DMS114 treated with DMSO at 0.1 percent for 48 hours (cell line): ENCODE data around the gene PLAC1.

Source experiments
- DNase-seq: peaks from one replicate; lab custom pipeline; 2025; ENCODE audit not compliant: unreplicated experiment; lab: John Stamatoyannopoulos, UW

The PLAC1 gene, protein sequence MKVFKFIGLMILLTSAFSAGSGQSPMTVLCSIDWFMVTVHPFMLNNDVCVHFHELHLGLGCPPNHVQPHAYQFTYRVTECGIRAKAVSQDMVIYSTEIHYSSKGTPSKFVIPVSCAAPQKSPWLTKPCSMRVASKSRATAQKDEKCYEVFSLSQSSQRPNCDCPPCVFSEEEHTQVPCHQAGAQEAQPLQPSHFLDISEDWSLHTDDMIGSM

DNA sequence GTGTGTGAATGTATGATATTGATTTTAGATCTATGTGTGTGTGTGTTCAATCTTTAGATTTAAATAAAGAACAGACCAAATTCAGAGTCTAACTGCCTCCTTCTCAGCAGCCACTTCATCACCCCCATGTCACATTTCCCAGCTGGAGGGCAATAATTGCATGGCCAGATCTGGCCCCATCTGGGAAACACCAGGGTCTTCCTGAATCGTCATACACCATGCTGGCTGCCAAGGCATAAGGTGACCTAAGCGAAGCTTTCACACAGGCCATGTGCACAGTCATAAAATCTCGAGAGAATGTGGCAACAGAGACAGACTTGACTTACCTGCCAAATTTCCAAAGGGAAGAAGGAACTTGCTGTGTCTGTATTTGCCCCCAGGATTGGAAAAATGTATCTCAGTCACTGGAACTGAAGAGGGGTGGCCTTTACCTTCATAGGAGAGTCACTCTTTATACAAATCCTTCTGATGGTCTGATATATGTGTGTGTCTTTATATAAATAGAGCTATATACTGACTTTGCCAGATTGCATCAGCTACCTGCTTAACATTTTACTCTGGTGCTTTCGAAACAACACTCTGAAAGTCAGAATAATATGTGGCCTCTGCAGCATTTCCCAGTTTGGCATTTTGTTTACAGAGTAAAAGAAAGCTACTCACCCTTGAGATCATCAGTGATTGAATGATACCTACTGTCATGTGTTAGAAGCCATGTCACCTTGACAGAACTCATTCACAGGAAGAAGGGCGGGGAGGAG lies at the start of gene PLAC1:
PLAC1 (minus strand) TSS at position 470 of the 758 bp plus-strand sequence. CDS start 91,789 bp downstream, outside the sequence.
- DNase-seq, result no peak

- DNase-seq, result no peak
Observed at GRCh38 chrX:134706138-134706537, 47.9 kb upstream of the PLAC1 start.

DNA sequence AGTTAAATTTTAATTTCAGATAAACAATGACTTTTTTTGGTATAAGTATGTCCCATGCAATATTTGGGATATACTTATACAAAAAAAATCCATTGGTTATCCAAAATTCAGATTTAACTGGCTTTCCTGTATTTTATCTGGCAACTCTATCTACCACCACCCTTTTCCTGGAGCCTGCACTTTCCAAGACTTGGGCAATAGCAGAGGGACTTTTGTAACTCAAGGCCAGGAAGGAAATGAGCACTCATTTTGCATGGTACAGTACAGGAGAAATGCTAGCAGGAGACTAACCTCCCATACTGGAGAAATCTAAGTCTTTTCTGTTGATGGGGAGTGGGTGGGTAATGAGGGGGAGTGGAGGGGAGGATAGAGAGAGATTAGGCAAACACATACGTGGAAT lies 37.7 kb upstream of the PLAC1 start:
- DNase-seq, result no peak

DNA sequence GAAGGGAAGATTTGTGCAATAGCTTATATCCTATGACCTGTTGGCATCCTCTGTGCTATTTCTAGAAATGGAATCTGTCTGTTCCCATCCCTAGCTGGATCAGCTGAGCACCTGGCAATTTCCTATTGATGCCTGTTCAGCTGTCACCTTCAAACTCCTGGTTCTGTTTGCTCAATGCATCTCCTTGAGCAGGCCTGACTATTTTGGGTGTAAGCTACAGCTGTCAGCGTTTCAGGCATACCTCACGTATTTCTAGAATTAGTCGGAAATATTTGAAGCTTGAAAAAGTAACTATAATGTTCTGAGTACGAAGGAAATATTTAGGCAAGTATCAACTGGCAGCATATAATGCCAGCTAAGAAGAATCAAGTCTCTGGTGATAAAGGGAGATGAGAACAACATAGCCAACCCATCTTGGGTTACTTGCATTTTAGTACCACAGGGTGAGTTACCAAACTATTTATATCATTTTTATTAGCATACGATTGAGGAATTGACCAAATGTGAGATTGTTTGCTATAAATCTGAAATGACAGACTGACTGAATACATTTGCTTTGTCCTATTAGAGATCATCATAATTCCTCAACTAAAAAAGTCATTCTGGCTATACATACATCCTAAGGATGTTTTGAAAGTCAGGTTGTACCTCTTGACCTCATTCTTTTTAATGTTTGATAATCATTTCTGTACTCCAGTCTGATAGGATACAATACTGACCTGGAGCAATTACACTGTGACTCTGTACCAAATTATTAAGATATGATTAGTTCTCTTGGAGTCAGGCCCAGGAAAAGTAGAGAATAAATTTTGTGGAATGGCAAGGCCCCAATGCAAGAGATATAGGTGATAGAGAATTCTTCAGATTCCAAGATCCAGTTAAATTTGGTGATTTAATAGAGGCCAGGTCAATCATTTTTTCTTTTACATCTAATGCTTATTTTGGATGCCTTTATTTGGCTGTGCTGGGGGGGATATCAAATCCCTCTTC lies 36.4 kb upstream of the PLAC1 start:
- no peak for DNase-seq

- DNase-seq, result no peak
Observed at GRCh38 chrX:134693644-134694043, 35.4 kb upstream of the PLAC1 start.

DNA sequence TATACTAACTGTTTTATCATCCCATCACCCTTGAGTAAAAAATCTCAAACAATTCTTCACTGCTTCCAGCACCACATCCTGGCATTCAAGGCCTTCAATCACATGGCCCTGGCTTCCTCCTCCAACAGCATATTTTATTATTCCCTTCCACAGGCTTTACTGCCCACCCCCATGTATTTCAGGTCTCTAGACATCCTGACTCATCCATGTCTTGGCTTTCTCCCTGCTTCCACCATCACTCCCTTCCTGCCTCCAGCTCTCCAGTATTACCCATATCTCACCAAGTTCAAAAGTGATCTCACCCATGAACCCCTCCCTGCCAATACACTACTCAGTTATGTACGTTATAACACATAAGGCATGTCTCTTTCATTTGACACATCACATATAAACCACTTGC lies 34.7 kb upstream of the PLAC1 start:
- DNase-seq, result no peak

GRCh38 chrX:134692233-134692632 lies 34.0 kb upstream of the PLAC1 start:
- no peak for DNase-seq

- no peak for DNase-seq
Observed at GRCh38 chrX:134691453-134691852, 33.2 kb upstream of the PLAC1 start.

GRCh38 chrX:134688839-134689238 lies 30.6 kb upstream of the PLAC1 start:
- DNase-seq, result no peak

GRCh38 chrX:134688031-134688823 lies 30.0 kb upstream of the PLAC1 start:
- no peak for DNase-seq

- no peak for DNase-seq
Observed at GRCh38 chrX:134685668-134686067, 27.4 kb upstream of the PLAC1 start.

DNA sequence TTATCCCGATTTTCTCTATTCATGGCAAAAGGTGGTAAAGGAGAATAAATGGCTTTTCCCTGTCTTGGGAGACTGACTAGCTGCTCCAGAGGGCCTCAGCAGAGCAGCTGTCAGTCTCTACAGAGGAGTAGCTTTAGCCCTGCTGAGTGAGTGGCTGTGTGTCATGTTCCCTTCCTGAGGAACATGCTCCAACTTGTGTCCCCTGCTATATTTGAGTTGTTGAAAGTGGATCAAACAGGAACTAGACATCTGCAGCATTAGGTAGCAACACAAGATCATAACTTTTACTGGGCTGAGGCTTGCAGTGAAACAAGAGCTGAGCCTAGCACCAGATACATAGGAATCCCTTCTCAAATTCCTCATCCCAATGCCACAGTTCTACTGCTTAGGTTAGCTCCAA lies 26.7 kb upstream of the PLAC1 start:
- DNase-seq, result no peak

- DNase-seq, result no peak
Observed at GRCh38 chrX:134683351-134684005, 25.2 kb upstream of the PLAC1 start.

DNA sequence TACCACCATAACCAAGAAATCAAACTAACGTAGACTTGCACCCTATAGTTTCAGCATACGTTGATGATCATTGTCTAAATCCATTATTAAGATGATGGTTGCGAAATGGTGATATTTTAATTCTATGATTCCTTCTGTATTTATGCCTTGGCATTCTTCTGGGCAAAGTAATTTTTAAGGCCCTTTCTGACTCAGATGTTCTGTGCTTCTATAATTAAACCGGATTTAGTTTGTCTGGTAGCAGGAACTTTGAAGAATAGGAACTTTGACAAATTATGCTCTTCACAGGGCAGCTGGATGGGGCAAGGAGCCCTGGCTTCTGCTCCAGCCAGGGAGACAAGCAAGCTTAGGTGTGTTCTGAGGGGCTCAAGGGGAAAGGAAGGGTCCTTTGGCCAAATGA lies 23.8 kb upstream of the PLAC1 start:
- no peak for DNase-seq

DNA sequence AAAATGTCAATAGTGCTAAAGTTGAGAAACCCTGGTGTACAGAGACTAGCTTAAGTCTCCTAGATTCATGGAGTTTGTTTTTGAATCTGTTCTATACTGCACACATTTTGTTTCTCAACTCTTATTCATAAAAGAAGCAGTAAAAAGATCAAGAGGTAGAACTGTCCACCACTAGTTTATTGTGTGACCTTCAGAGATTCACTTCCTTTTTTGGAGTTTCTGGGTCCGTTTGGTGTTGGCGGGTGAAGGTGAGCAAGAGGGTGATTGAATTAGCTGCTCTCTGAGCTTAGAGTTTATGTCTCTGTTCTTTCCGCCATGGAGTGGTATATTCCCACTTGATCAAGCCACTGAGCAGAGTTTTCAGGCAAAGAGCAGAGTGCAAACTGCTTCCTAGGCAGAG lies 21.4 kb upstream of the PLAC1 start:
- no peak for DNase-seq

GRCh38 chrX:134679221-134679620 lies 20.9 kb upstream of the PLAC1 start:
- no peak for DNase-seq

GRCh38 chrX:134677332-134677731 lies 19.1 kb upstream of the PLAC1 start:
- DNase-seq, result no peak

DNA sequence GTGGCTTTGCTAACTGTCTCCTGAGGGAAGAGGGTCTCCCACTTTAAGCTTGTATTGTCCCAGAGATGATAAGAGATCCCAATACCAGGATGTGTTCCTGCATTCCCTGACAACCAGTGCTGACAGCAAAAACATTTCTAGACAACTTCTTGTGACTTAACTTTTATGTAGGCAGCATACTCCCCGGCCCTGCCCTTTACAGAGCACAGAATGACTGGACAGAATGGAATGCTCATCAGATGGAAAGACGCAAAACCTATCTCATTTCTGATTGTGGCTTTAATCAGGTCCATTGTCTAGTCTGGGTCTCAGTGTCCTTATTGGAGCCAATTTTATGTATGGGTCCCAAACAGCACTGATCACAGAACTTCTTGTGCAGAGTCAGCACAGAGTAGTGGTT lies 18.2 kb upstream of the PLAC1 start:
- DNase-seq, result no peak

DNA sequence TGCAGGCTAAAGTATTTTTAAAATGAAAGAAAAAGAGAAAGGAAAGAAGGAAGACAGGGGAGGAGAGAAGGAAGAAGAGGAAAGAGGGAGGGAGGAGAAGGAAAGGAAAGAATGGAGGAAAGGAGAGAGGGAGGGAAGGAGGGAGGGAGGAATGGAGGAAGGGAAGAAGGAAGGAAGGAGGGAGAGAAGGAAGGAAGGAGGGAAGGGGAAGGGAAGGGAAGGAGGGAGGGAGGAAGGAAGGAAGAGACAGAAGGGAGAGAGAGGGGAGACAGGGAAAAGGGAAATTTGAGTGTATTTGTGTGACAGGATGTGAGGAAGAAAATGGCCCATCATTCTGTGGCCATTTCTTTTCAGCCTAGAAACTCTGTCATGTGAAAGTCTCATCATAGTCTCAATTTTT lies 14.9 kb upstream of the PLAC1 start:
- DNase-seq, result no peak

- DNase-seq, result no peak
Observed at GRCh38 chrX:134672101-134672500, 13.8 kb upstream of the PLAC1 start.
